HFFc6 (cell line): ENCODE data around the gene CCDC57. TPM values are rescaled to one million over a fixed set of nuclear protein-coding genes. Genes with fewer than 3 reads are reported as not detected.

Source experiments
- DNase-seq: peaks from one replicate; pipeline ENCODE4 v3.0.0-alpha.2; 2018
- H3K27ac Mint-ChIP-seq: 2 replicates; pipeline ENCODE4 v1.8.0; 2020; ENCODE audit warnings: mild to moderate bottlenecking, mixed read lengths
- H3K27me3 Mint-ChIP-seq: 2 replicates; pipeline ENCODE4 v1.8.0; 2021; ENCODE audit warnings: mild to moderate bottlenecking, moderate library complexity, mixed read lengths; ENCODE audit not compliant: insufficient read depth
- H3K36me3 Mint-ChIP-seq: 2 replicates; pipeline ENCODE4 v1.8.0; 2021; ENCODE audit warnings: low read depth, mixed read lengths
- H3K4me1 Mint-ChIP-seq: 2 replicates; pipeline ENCODE4 v1.8.0; 2020; ENCODE audit warnings: low read depth, mixed read lengths
- H3K4me3 Mint-ChIP-seq: 2 replicates; pipeline ENCODE4 v1.8.0; 2020; ENCODE audit warnings: mild to moderate bottlenecking, moderate library complexity, mixed read lengths
- H3K9me3 Mint-ChIP-seq: 2 replicates; pipeline ENCODE4 v1.8.0; 2020; ENCODE audit warnings: mild to moderate bottlenecking, mixed read lengths
- total RNA-seq, 6 experiments: library from RNA; stranded (reverse); fragmentation: NEBNext Ultra II Directional; extraction: Animal tissue kit (Norgen Biotek cat#: 25700); gene quantifications; 2 replicates in 1 of 6; 3 replicates in 5 of 6; pipeline ENCODE4 v1.2.3, GENCODE V29; 2021
- TF ChIP-seq, protein P1 (sequence below): fragments of 200-600 bp; sonication (generic); IDR thresholded peaks from 2 replicates; pipeline ENCODE4 v1.5.0; 2021; ENCODE audit warnings: antibody characterized with exemption, mild to moderate bottlenecking

CCDC57 gene
- total RNA-seq, 6 experiments from 2014 or later = 12.8 to 15.6 (median 13.6) TPM

DNA sequence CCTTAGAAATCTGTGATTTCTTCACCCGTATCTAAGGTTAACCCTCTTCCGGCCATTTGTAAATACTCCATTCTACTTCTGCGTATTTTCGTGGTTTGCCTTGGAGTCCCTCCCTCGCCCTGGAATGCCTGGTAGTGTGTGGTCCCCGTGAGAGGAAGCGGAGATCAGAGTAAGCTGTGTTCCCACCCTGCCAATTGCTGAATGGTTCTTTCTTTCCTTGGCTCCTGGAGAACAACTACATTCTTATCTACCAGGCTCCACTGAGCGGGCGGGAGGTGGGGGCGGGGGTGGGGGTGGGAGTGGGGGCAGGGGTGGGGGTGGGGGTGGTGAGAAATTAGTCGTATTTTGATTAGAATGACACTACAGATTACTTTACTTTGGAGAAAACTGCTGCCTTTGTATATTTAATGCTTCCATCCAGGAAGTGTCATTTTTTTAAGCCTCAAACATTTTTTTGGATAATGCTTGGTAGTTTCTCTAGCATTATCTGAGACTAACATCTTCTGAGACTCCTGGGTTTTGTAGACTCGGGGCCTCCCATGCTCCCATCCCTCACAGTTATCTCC is 93.7 kb downstream of the CCDC57 start:
- TF ChIP-seq, protein P1, sequence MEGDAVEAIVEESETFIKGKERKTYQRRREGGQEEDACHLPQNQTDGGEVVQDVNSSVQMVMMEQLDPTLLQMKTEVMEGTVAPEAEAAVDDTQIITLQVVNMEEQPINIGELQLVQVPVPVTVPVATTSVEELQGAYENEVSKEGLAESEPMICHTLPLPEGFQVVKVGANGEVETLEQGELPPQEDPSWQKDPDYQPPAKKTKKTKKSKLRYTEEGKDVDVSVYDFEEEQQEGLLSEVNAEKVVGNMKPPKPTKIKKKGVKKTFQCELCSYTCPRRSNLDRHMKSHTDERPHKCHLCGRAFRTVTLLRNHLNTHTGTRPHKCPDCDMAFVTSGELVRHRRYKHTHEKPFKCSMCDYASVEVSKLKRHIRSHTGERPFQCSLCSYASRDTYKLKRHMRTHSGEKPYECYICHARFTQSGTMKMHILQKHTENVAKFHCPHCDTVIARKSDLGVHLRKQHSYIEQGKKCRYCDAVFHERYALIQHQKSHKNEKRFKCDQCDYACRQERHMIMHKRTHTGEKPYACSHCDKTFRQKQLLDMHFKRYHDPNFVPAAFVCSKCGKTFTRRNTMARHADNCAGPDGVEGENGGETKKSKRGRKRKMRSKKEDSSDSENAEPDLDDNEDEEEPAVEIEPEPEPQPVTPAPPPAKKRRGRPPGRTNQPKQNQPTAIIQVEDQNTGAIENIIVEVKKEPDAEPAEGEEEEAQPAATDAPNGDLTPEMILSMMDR = no peak
- H3K27me3 Mint-ChIP-seq = peaks cover 1% of the 10 kb centered on the region; the same call in 1 of the 2 replicates
- DNase-seq = no peak
- no peaks in the 10 kb centered on the region for H3K9me3 Mint-ChIP-seq
- no peak overlapping the region; the same call in 1 of the 2 replicates for H3K27ac Mint-ChIP-seq
- peaks cover 13% of the 10 kb centered on the region for H3K4me1 Mint-ChIP-seq
- H3K4me3 Mint-ChIP-seq = no peak overlapping the region
- no peaks in the 10 kb centered on the region for H3K36me3 Mint-ChIP-seq

GRCh38 chr17:82118168-82118814 is 94.4 kb downstream of the CCDC57 start:
- no peak overlapping the region for H3K4me3 Mint-ChIP-seq
- TF ChIP-seq, protein P1 = no peak

GRCh38 chr17:82117139-82118090 is 95.2 kb downstream of the CCDC57 start:
- H3K9me3 Mint-ChIP-seq = no peaks in the 10 kb centered on the region
- no peak for DNase-seq
- H3K36me3 Mint-ChIP-seq = no peaks in the 10 kb centered on the region
- TF ChIP-seq, protein P1 = no peak
- H3K4me1 Mint-ChIP-seq = peaks cover 13% of the 10 kb centered on the region
- H3K4me3 Mint-ChIP-seq = no peak overlapping the region
- H3K27me3 Mint-ChIP-seq = peaks cover 1% of the 10 kb centered on the region; the same call in 1 of the 2 replicates
- H3K27ac Mint-ChIP-seq = no peak overlapping the region

More at GRCh38 chr17:82118168-82118814, 94.4 kb downstream of the CCDC57 start:
- DNase-seq = no peak
- H3K27me3 Mint-ChIP-seq = peaks cover 1% of the 10 kb centered on the region; the same call in 1 of the 2 replicates
- H3K9me3 Mint-ChIP-seq = no peaks in the 10 kb centered on the region
- H3K27ac Mint-ChIP-seq = no peak overlapping the region; the same call in 1 of the 2 replicates
- no peaks in the 10 kb centered on the region for H3K36me3 Mint-ChIP-seq
- peaks cover 13% of the 10 kb centered on the region for H3K4me1 Mint-ChIP-seq

- H3K27ac Mint-ChIP-seq = no peak overlapping the region
- peaks cover 13% of the 10 kb centered on the region for H3K4me1 Mint-ChIP-seq
- no peak overlapping the region for H3K4me3 Mint-ChIP-seq
- DNase-seq = no peak
- TF ChIP-seq, protein P1 = no peak
- H3K36me3 Mint-ChIP-seq = no peaks in the 10 kb centered on the region
- peaks cover 1% of the 10 kb centered on the region; the same call in 1 of the 2 replicates for H3K27me3 Mint-ChIP-seq
- H3K9me3 Mint-ChIP-seq = no peaks in the 10 kb centered on the region
These were observed 96.4 kb downstream of the CCDC57 start for GRCh38 chr17:82116246-82116645.

GRCh38 chr17:82114872-82115271 is 97.8 kb downstream of the CCDC57 start:
- H3K36me3 Mint-ChIP-seq = no peaks in the 10 kb centered on the region
- peaks cover 1% of the 10 kb centered on the region; the same call in 1 of the 2 replicates for H3K27me3 Mint-ChIP-seq
- no peak overlapping the region for H3K4me3 Mint-ChIP-seq
- no peaks in the 10 kb centered on the region for H3K9me3 Mint-ChIP-seq
- no peak for DNase-seq
- H3K4me1 Mint-ChIP-seq = peaks cover 7% of the 10 kb centered on the region; the same call in 1 of the 2 replicates
- TF ChIP-seq, protein P1 = no peak
- no peak overlapping the region for H3K27ac Mint-ChIP-seq
